ENCODE measurements around the gene S100A13.
"Not testable (repeated sequence)": the region's sequence is repeated elsewhere in the genome, so short reads cannot be mapped to it uniquely, and the experiment has no call there.

S100A13 gene

DNA sequence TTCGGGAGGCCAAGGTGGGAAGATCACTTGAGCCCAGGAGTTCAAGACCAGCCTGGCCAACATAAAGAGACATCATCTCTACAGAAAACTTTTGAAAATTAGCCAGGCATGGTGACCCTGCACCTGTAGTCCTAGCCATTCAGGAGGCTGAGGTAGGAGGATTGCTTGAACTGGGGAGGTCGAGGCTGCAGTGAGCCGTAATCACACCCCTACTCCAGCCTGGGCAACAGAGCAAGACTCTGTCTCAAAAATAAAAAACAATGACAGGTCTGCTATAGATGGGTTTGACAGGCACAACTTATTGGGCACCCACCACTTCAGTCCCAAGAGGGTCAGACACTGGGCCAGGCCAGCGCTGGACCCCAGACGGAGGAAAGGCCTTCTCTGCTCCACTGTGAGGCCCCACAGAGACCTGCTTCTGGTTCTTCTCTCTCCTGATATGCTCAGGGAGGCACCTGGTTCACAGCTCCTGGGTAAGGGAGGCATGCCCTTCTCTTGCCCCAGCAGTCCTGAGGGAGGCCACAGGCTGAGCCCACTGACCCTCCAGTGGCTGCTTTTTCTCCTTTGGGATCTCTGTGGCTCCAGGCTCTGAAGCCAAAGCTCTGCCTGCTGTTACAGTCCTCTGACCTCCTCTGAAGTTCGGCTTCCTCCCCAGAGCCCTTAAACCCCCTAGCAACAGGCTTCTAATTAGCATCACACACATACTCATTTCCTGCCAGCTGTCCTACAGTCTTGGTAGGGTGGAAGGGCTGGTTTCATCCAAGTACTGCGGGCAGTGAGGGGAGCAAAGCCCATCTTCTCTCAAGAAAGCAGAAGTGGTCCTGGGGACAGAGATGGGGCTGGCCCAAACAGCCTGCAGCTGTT is 28.8 kb downstream of the S100A13 start:
- peak; percentile 86 for DNase-seq

DNA sequence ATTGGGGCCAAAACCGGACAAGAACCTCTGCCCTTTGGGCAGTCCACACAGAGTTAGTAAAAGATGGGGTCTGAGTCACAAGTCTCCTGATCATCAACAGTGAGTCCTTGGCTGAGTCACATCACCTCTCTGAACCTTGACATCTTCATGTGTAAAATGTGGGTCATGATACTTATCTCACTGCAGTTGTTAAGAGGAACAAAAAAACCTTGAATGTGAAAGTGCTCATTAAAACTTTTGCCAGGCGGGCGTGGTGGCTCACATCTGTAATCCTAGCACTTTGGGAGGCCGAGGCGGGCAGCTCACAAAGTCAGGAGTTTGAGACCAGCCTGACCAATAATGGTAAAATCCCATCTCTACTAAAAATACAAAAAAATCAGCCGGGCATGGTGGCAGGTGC is 30.1 kb downstream of the S100A13 start:
- no peak for DNase-seq

DNA sequence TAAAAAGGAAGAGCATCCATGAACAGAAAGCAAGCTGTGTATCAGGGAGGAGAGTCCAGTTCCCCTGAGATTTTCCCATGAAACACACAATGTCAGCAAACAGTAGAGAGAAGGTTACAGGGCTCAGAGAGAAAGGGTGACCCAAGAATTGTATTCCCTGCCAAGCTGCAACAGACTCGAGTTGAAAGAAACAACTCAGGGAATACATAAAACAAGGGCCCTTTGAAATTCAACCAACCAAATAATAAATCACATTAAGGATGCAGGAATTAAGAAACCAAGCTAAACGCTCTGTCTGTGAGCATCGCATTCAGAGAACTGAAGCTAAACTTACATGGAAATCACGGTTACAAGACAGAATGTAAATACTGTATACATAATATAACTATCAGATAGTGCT is 34.6 kb downstream of the S100A13 start:
- DNase-seq = no peak

DNA sequence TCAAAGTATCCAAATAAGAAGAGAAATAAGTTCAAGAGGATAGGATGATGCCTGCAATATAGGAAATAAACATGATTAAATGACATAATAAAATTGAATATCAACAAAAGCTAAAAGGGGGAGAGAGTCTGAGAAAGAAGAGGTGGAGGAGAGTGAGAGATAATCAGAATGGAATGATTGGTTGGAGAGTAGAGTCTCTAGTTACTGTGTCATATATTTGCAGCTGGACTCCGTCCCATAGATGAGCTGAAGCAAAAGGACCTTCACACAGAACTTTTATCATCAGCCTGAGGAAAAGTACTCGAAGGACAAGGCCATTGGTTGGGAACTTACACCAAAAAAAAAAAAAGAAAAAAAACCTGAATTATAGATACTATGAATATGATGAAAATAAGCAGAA is 38.8 kb downstream of the S100A13 start:
- no peak for DNase-seq

DNA sequence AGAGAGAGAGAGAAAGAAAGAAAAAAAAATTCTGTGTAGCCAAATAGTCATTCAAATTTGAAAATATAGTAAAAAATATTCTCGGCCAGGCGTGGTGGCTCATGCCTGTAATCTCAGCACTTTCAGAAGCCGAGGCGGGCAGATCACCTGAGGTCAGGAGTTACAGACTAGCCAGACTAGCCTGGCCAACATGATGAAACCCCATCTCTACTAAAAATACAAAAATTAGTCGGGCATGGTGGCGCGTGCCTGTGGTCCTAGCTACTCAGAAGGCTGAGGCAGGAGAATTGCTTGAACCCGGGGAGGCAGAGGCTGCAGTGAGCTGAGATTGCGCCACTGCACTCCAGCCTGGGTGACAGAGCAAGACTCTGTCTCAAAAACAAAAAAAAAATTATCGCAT is 39.3 kb downstream of the S100A13 start:
- DNase-seq = not testable (repeated sequence)

DNA sequence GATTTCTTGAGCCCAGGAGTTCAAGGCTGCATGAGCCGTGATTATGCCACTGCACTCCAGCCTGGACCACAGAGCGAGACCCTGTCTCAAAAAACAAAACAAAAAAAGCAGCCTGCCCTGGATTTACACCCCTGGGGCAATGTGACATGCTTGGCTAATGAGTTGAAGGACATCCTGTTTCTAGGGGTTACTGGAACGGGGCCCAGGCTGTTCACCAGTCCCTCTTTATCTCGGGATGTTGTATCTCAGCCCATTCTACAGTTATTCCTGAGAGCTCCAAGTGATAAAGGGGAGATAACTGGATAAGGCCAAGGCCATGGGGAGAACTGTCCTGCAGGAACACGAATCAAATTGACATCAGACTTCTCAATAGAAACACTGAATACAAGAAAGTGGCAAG is 40.0 kb downstream of the S100A13 start:
- no peak for DNase-seq

DNA sequence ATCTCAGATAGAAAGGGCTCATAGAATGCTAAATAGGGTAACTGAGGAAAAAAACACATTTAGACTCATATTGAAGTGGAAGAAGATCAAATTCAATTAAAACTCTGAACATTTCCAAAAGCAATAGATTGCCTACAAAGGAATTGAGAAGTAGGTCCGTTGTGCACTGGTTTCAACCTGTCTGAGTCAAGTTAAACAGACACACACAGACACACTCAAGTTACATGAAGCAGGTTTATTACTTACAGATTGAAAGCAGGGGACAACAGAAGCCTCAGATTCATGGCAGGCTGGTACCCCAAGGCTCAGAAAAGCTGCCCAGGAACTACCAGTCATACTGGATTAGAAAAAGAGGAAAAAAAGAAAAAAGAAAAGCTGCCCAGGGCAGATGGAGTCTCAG is 41.0 kb downstream of the S100A13 start:
- DNase-seq = no peak

DNA sequence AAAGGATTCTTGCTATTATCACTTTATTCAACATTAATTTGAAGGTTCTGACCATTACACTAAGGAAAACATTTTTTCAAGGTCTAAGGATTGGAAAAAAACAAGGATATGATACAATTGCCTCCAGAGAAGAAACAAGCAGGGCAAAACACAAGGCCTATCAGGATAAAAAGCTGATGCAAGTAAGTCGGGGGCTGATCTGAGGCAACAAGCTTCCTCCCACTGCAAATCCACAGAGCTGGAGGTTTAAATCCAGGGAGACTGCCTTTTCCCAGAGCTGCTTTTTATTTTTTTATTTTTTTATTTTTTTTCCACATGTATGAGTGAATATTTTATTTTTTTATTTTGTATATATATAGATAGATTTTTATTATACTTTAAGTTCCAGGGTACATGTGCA is 42.3 kb downstream of the S100A13 start:
- no peak for DNase-seq

DNA sequence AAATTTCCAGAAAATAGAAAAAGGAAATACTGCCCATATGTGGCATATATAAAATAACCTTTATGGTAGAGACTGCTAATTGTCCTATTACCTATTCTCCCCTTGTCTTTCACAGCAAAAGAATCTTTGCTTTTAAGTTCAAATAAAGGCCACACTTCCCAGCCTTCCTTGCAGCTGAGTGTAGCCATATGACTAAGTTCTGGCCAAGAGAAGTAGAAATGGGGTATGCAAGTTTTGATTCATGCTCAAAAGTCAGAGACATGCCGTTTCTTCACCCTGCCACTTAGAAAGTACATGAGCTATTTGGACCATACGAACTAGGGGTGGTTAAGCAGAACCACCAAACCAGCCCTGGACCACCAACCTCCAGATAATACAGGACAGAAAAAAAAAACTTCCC is 43.3 kb downstream of the S100A13 start:
- no peak for DNase-seq

DNA sequence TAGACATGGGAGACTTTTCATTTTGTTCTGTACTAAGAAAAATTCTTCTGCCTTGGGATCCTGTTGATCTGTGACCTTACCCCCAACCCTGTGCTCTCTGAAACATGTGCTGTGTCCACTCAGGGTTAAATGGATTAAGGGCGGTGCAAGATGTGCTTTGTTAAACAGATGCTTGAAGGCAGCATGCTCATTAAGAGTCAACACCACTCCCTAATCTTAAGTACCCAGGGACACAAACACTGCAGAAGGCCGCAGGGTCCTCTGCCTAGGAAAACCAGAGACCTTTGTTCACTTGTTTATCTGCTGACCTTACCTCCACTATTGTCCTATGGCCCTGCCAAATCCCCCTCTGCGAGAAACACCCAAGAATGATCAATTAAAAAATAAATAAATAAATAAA is 43.8 kb downstream of the S100A13 start:
- DNase-seq = not testable (repeated sequence)

DNA sequence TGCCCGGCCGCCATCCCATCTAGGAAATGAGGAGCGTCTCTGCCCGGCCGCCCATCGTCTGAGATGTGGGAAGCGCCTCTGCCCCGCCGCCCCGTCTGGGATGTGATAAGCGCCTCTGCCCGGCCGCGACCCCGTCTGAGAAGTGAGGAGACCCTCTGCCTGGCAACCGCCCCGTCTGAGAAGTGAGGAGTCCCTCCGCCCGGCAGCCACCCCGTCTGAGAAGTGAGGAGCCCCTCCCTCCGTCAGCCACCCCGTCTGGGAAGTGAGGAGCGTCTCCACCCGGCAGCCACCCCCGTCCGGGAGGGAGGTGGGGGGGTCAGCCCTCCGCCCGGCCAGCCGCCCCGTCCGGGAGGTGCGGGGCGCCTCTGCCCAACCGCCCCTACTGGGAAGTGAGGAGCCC is 44.5 kb downstream of the S100A13 start:
- not testable (repeated sequence) for DNase-seq

DNA sequence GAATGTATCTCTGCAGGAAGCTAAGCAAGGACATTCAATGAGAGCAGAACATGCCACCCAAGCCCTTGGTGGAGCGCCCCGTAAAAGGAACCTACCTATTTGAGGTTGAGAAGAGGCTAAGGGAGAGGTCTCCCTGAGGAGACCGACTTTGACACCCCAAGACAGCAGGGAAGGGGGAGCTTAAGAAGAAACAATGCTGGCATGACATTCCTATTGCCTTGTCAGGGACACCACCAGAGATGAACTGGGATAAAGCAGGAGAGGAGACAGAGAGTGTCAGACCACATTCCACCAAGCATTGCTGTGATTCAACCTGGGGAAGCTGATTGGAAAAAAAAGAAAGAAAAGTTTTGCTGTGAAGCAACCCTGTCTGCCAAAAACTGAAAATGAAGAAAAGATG is 48.4 kb downstream of the S100A13 start:
- no peak for DNase-seq

DNA sequence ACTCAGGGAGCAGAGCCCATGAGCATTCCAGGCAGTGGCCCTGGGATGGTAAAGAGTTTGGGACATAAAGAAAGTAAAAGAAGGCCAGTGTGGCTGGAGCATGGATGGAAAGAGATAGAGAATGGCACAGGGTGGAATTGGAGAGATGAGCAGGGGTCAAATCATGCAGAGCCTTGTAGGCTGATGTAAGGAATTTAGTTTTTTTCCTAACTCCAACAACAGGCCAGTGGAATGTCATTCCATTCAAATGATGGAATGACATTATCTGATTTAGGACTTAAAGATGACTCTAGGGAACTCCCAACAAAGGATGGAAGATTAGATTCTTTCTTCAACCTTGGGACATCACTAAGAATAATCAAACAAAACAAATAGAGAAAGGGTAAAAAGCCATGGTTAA is 48.8 kb downstream of the S100A13 start:
- no peak for DNase-seq

DNA sequence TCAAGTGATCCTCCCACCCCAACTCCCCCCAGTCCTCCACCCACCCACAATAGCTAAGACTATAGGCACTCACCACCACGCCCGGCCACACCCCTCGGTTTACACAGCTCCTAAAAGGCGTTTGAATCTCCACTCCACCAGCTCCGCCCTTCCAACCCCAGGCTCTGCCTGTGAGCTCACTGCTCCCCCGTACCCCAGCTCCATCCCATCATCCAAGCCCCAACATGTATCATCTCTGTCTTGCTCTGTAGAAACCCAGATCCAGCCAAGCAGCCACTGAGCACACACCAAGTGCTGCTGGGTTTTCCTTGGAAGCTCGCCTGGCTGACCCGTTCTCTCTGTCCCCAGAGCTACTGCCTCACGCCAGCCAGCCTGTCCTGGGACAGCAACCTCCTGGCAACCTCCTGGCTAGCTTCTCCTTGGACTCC is 49.7 kb downstream of the S100A13 start:
- no peak for DNase-seq

DNA sequence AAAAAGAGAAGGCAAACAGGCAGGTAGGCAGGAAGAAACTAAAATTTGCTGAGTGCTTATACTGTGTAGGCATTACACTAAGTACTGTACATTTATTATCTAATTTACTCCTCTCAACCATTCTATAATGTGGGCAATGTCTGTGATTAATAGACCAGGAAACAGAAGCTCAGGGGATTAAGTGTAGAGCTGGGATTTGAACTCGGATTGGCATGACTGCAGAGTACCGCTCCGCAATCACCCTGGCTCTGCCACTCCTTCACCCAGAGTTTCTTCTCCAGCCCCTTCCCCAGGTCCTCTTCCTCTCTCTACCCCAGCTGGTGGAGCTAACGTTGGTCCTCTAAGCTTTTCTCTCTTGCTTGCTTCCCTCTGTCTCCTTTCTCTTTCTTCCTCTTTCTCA is 50.2 kb downstream of the S100A13 start:
- DNase-seq = no peak

DNA sequence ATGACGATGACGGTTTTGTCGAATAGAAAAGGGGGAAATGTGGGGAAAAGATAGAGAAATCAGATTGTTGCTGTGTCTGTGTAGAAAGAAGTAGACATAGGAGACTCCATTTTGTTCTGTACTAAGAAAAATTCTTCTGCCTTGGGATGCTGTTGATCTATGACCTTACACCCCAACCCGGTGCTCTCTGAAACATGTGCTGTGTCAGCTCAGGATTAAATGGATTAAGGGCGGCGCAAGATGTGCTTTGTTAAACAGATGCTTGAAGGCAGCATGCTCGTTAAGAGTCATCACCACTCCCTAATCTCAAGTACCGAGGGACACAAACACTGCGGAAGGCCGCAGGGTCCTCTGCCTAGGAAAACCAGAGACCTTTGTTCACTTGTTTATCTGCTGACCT is 51.8 kb downstream of the S100A13 start:
- not testable (repeated sequence) for DNase-seq

DNA sequence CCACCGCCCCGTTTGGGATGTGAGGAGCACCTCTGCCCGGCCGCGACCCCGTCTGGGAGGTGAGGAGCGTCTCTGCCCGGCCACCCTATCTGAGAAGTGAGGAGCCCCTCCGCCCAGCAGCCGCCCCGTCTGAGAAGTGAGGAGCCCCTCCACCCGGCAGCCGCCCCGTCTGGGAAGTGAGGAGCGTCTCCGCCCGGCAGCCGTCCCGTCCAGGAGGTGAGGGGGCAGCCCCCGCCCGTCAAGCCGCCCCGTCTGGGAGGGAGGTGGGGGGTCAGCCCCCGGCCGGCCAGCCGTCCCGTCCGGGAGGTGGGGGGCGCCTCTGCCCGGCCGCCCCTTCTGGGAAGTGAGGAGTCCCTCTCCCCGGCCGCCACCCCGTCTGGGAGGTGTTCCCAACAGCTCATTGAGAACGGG is 52.2 kb downstream of the S100A13 start:
- DNase-seq = not testable (repeated sequence)

DNA sequence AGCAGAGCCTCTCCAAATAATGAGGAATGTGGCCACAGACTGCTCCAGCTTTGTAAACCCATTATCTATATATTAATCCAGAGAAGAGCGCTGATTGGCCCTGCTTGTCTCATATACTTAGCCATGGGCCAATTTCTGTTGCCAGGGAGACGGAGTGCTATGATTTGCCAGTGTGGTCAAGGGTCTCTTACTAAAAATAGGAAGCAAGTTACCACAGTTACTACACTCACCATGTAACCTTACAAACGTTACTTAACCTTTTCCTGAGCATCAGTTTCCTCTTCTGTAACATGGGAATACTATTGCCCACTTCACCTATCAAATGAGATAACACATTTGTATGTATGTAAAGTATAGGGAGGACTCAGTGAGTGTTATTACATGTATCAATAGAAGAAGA is 54.0 kb downstream of the S100A13 start:
- no peak for DNase-seq

DNA sequence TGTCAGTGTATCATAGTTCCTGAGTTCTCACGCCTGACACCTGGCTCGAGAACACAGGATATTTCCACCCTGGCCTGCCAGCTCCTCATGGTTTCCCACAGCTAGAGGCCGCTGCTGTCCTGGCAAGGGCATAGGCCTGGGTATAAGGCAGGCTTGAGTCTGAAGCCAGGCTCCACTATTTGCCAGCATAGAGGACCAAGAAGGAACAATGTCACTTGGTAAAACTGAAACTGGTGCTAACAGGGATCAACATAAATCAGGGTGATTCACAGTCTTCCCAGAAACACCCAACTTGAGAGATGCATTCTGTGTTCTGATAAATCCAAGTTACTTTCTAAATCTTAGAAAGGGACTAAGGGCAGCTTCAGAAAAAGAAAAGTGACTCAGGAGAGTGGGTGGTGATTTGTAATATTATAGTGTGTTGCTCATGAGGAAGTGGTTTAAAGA is 54.7 kb downstream of the S100A13 start:
- peak; percentile 68 for DNase-seq

DNA sequence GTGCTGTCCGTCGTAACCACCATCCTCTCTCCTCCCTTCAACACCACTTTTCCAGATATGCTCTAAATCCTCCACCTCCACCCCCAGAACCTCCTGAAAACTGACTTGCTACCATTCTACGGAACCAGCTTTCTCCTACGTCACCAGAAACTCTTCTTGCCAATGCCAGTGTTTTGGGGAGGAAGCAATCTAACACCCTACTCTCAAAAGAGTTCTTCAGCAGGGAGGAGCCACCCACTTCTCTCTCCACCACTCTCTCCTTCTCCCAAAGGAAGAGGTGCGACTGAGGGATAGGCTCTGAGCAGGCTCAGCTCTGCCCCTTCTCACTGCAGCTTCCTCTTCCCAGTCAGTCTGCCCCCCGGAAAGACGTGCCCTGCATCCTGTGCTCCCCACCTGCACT is 55.6 kb downstream of the S100A13 start:
- DNase-seq = no peak

DNA sequence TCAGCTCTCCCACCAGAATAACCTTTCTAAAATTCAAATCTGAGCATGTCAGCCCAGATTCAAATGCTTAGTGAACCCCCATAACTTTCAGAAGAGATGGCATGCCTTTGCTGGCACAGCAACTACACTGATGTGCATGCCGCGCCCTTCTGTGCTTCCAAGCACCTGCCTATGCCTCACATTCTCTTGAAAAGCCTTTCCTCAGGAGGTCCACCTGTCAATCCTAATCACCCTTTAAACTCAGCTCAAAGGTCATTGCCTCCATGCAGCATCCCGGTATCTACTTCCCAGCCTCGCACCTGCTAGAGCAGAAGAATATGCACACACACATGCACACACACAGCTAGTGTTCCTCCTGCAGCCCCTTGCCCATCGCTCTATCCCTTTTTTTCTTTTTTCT is 56.4 kb downstream of the S100A13 start:
- DNase-seq = peak; percentile 88

DNA sequence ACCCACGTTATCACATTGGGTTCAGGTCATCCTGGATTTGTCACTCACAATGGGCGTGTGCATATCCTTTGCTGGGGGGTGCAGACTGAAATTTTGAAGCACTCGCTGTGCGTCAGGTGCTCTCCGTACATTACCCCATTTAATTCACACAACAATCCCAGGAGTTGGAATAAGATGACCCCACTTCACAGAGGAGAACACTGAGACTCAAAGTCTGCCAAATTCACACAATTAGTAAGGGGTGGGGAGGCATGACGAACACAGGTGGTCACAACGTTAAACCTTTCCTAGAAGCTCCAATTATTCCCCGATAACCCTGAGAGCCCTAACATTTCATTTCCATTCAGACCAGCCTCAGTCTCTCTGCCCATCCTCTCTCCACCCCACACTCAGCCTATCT is 57.8 kb downstream of the S100A13 start:
- no peak for DNase-seq
